ENCODE measurements around the gene BRS3. TPM values are rescaled to one million over a fixed set of nuclear protein-coding genes. Genes with fewer than 3 reads are reported as not detected.

BRS3 gene
- total RNA-seq, 2 experiments from 2014 or later, result not detected

DNA sequence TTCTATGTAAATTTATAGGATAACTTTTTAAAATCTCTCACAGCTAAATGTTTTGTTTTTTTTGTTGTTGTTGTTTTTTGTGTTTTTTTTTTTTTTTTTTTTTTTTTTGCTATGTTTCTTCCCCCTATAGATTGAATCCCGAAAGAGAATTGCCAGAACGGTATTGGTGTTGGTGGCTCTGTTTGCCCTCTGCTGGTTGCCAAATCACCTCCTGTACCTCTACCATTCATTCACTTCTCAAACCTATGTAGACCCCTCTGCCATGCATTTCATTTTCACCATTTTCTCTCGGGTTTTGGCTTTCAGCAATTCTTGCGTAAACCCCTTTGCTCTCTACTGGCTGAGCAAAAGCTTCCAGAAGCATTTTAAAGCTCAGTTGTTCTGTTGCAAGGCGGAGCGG is 4.1 kb downstream of the BRS3 start:
- Mint-ChIP-seq H3K27ac (no peak overlapping the region), H3K27me3 (peaks cover 12% of the 10 kb centered on the region), H3K4me1 (ENCODE audit: low read depth) (no peaks in the 10 kb centered on the region), H3K9me3 (no peaks in the 10 kb centered on the region), H3K36me3 (ENCODE audit: low read depth) (no peaks in the 10 kb centered on the region), H3K4me3 (no peak overlapping the region)
- intact Hi-C loops (cut with micrococcal nuclease), result loop anchor here (10.0 kb wide), 1 partner anchor 203 kb away; no protein-coding TSS in a partner anchor
- TF ChIP-seq, protein P1, sequence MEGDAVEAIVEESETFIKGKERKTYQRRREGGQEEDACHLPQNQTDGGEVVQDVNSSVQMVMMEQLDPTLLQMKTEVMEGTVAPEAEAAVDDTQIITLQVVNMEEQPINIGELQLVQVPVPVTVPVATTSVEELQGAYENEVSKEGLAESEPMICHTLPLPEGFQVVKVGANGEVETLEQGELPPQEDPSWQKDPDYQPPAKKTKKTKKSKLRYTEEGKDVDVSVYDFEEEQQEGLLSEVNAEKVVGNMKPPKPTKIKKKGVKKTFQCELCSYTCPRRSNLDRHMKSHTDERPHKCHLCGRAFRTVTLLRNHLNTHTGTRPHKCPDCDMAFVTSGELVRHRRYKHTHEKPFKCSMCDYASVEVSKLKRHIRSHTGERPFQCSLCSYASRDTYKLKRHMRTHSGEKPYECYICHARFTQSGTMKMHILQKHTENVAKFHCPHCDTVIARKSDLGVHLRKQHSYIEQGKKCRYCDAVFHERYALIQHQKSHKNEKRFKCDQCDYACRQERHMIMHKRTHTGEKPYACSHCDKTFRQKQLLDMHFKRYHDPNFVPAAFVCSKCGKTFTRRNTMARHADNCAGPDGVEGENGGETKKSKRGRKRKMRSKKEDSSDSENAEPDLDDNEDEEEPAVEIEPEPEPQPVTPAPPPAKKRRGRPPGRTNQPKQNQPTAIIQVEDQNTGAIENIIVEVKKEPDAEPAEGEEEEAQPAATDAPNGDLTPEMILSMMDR (IDR thresholded peaks at IDR 0.05), result no peak
- DNase-seq (no peak), ATAC-seq (no peak)
- CTCF ChIA-PET, result interaction anchor here (0.6 kb wide), 1 partner anchor 220 kb away, joined by 4 read pairs; no protein-coding TSS in a partner anchor
- POLR2A ChIA-PET, result no interaction called here

DNA sequence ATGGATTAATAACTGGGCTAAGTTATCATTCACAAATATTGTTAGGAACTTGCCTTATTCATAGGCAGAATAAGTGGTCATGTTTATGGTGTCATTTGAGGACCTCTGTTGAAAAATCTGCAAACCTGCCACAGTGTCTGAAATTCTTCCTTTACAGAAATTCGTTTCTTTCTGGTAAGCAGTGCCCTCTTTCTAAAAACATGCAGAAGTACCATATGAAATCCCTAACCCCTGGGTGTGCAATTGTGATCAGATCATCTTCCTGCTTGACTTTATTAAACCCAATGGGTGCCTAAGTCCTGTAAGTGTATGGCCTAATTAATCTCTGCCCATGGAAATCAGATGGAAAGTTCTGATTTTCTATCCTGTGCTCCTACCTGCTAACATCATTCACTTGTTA is 5.3 kb downstream of the BRS3 start:
- no peak for DNase-seq
- ATAC-seq, result no peak
- no peaks in the 10 kb centered on the region for H3K4me1 Mint-ChIP-seq (ENCODE audit: low read depth)
- TF ChIP-seq, protein P1 (IDR thresholded peaks at IDR 0.05), result no peak
- no peaks in the 10 kb centered on the region for H3K36me3 Mint-ChIP-seq (ENCODE audit: low read depth)
- no peaks in the 10 kb centered on the region for H3K9me3 Mint-ChIP-seq
- intact Hi-C loops (cut with micrococcal nuclease), result loop anchor here (10.0 kb wide), 1 partner anchor 202 kb away; no protein-coding TSS in a partner anchor
- no peak overlapping the region for H3K27ac Mint-ChIP-seq
- peaks cover 10% of the 10 kb centered on the region for H3K27me3 Mint-ChIP-seq
- CTCF ChIA-PET, result no interaction called here
- no peak overlapping the region for H3K4me3 Mint-ChIP-seq
- POLR2A ChIA-PET, result no interaction called here

DNA sequence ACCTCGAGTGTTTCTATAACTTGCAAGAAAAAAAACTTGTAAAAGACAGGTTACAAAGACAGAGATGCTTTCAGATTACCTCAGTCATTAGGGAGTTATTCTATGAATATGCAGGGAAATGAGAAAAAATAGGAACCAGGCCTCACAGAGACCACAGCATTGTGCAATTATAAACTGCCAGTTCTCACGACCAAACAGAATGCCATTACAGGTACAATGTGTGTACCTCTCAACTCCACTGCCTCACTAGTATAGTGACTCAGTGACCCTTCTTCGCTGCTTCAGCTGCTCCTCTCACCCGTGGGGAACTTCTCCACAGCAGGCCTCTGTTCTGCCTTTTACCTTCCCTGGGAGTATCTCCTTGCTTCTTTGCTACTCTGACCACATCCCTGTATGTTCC is 7.3 kb downstream of the BRS3 start:
- ChIA-PET CTCF (no interaction called here), POLR2A (no interaction called here)
- H3K4me1 Mint-ChIP-seq (ENCODE audit: low read depth), result peaks cover 10% of the 10 kb centered on the region
- H3K9me3 Mint-ChIP-seq, result no peaks in the 10 kb centered on the region
- intact Hi-C loops (cut with micrococcal nuclease), result loop anchor here (5.0 to 10.0 kb wide), 2 partner anchors 82 to 200 kb away; no protein-coding TSS in a partner anchor
- TF ChIP-seq, protein P1 (IDR thresholded peaks at IDR 0.05), result no peak
- H3K27ac Mint-ChIP-seq, result peak overlapping the region; percentile 15
- no peak for ATAC-seq
- DNase-seq, result no peak
- H3K36me3 Mint-ChIP-seq (ENCODE audit: low read depth), result peaks cover 3% of the 10 kb centered on the region
- no peak overlapping the region for H3K4me3 Mint-ChIP-seq
- peaks cover 5% of the 10 kb centered on the region for H3K27me3 Mint-ChIP-seq

DNA sequence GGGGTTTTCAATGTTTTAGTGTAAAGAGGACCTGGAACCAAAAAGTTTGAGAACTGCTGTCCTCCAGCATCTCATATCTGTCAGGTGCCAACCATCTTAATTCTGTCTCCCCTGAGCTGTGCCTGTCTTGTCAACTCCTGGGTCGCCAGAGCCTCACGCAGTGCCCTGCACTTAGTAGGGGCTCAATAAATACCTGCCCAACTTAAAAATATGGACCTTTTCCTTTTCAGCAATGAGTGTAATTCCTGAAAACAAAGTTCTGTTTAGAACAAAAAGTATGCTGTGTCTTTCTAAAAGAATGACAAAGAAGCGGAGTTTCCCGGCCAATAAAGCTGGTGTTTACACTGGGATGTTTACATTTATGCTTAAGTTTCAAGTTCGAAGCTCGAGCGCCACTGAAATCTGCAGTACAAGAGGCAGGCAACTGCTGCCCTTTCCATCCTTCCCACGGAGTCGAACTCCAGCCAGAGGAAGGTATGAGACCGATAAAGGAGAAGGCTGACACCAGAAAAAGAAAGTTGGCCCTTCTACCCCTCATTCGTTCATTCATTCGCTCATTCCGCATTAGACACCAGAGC is 8.5 kb downstream of the BRS3 start:
- POLR2A ChIA-PET, result no interaction called here
- intact Hi-C loops (cut with micrococcal nuclease), result loop anchor here (5.0 to 10.0 kb wide), 2 partner anchors 81 to 199 kb away; no protein-coding TSS in a partner anchor
- Mint-ChIP-seq H3K36me3 (ENCODE audit: low read depth) (peaks cover 5% of the 10 kb centered on the region), H3K27me3 (no peaks in the 10 kb centered on the region), H3K9me3 (no peaks in the 10 kb centered on the region), H3K4me1 (ENCODE audit: low read depth) (peaks cover 10% of the 10 kb centered on the region), H3K4me3 (peak overlapping the region; percentile 95), H3K27ac (peak overlapping the region; percentile 94)
- no peak for DNase-seq
- TF ChIP-seq, protein P1 (IDR thresholded peaks at IDR 0.05), result no peak
- no peak for ATAC-seq
- CTCF ChIA-PET, result interaction anchor here (1.8 kb wide), 1 partner anchor 81 kb away, joined by 6 read pairs; no protein-coding TSS in a partner anchor
